Measurements from ENCODE around the gene SHTN1.

DNA sequence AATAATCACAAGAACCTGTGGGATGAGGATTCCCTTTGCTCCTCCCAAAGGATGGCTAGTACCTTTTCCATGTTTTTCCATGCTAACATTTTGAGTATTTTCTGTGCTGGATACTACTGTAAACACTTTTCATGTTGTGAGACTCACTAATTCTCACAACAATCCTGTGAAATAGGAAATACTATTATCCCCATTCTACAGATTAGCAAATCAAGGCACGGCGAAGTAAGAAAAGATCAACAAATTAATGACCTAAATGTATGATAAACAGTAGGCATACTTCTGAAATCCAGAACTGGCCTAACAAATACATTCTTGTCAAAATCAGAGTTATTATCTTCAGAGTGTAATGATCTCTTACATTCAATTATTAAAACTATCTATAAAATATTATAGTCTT is 86.4 kb downstream of the SHTN1 start:
- no peak for TF ChIP-seq L3MBTL2 (conservative IDR thresholded peaks at IDR 0.05)
- no peak for TF ChIP-seq ELF4 (IDR thresholded peaks at IDR 0.05)
- TF ChIP-seq FOXM1 (IDR thresholded peaks at IDR 0.05; ENCODE audit: borderline replicate concordance), result no peak
- no peak for TF ChIP-seq SP1 (IDR thresholded peaks at IDR 0.05)
- TF ChIP-seq ARNT (IDR thresholded peaks at IDR 0.05), result no peak
- no peak for TF ChIP-seq LEF1 (IDR thresholded peaks at IDR 0.05; ENCODE audit: borderline replicate concordance)
- no peak for TF ChIP-seq BHLHE40 (IDR thresholded peaks at IDR 0.05; ENCODE audit: borderline replicate concordance)
- no peak for TF ChIP-seq TARDBP (IDR thresholded peaks at IDR 0.05)
- TF ChIP-seq FOXK2 (IDR thresholded peaks at IDR 0.05), result no peak
- TF ChIP-seq NFRKB (IDR thresholded peaks at IDR 0.05), result no peak
- no peak for TF ChIP-seq FOXA1 (IDR thresholded peaks at IDR 0.05)
- no peak for TF ChIP-seq SUZ12 (IDR thresholded peaks at IDR 0.05)
- TF ChIP-seq, protein P1, sequence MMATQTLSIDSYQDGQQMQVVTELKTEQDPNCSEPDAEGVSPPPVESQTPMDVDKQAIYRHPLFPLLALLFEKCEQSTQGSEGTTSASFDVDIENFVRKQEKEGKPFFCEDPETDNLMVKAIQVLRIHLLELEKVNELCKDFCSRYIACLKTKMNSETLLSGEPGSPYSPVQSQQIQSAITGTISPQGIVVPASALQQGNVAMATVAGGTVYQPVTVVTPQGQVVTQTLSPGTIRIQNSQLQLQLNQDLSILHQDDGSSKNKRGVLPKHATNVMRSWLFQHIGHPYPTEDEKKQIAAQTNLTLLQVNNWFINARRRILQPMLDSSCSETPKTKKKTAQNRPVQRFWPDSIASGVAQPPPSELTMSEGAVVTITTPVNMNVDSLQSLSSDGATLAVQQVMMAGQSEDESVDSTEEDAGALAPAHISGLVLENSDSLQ (IDR thresholded peaks at IDR 0.05), result no peak
- no peak for TF ChIP-seq HDGF (IDR thresholded peaks at IDR 0.05; ENCODE audit: borderline replicate concordance)
